Psoas muscle (tissue), 8 donors: Measurements from ENCODE around the gene SCLT1. TPM values are rescaled to one million over a fixed set of nuclear protein-coding genes. Genes with fewer than 3 reads are reported as not detected.

Experiments
- ATAC-seq, 4 donors: fragments of 200-7000 bp; cut with Tn5 transposase; one replicate each; pipeline ENCODE4 v1.9.1; 2020; ENCODE audit warnings: moderate library complexity in 3 of 4, mild to moderate bottlenecking in 2 of 4
- DNase-seq, 2 donors: peaks; one replicate each; pipeline ENCODE4 v3.0.0-alpha.2; 2020
- H3K27ac ChIP-seq: fragments of 200-600 bp; one replicate; pipeline ENCODE4 v1.8.0; 2022
- H3K27me3 ChIP-seq, 3 donors: fragments of 200-600 bp in 1 of 3; one replicate each; pipeline versions ENCODE4 v1.6.1 to v1.8.0; 2013 to 2022; ENCODE audit warnings: low read length in 2 of 3, mild to moderate bottlenecking in 2 of 3, moderate library complexity in 1 of 3; ENCODE audit not compliant: insufficient read depth in 3 of 3
- H3K36me3 ChIP-seq, 2 donors: fragments of 200-600 bp in 1 of 2; one replicate each; pipeline versions ENCODE4 v1.6.1 to v1.8.0; 2013 to 2022; ENCODE audit warnings: low read depth in 1 of 2, mild to moderate bottlenecking in 1 of 2, moderate library complexity in 1 of 2; ENCODE audit not compliant: insufficient read depth in 1 of 2
- H3K4me1 ChIP-seq: fragments of 200-600 bp; one replicate; pipeline ENCODE4 v1.8.0; 2022
- H3K4me3 ChIP-seq: fragments of 200-600 bp; one replicate; pipeline ENCODE4 v1.8.0; 2022; ENCODE audit warnings: mild to moderate bottlenecking
- H3K9me3 ChIP-seq: fragments of 200-600 bp; one replicate; pipeline ENCODE4 v1.8.0; 2022
- WGBS, 3 donors: extraction: QIAGEN DNeasy Blood & Tissue Kit; methylation state at CpG; one replicate each; pipeline versions ENCODE4 v1.1.6 to v1.1.7; 2013; 5-methylcytosine and 5-hydroxymethylcytosine counted together
- intact Hi-C, 2 donors: fragments of 100-400 bp; cut with DNase I; formaldehyde crosslinking; loops; one replicate each; pipeline versions ENCODE4 v1.11.0 to v1.14.2; 2022
- polyA plus RNA-seq, 3 donors: library from polyadenylated mRNA; stranded (reverse); fragments of 200-250 nt; gene quantifications; one replicate each; pipeline ENCODE4 v1.2.3, GENCODE V29; 2013
- total RNA-seq, 4 donors: library from RNA; stranded (reverse); fragmentation: NEBNext Ultra II Directional in 2 of 4; extraction: Animal tissue kit (Norgen Biotek cat#: 25700) in 2 of 4; gene quantifications; one replicate each; pipeline versions ENCODE4 v1.2.1 to v1.2.4, GENCODE V29; 2021 to 2023
- TF ChIP-seq, protein P1 (sequence below): fragments of 200-600 bp; IDR thresholded peaks from one replicate; pipeline ENCODE4 v1.8.0; 2022; ENCODE audit warnings: antibody characterized with exemption
- donor health status: healthy with polysubstance abuse.
- donor health status: DM: no; HTN: no; CAD: no; lungs with moderate emphysema.
- donor health status: Bipolar disorder and iron deficiency.
- donor health status: healthy.
- donor health status: DM: yes; HTN: yes; CAD: no.
- donor health status: DM: no; HTN: no; CAD: no.
- donor health status: DM: no; HTN: no; CAD: no.
- donor health status: DM: yes; HTN: yes; CAD: no.

Gene SCLT1
- total and polyA plus RNA-seq, 7 donors, result 1.1 to 5.3 (median 3.1) TPM

DNA sequence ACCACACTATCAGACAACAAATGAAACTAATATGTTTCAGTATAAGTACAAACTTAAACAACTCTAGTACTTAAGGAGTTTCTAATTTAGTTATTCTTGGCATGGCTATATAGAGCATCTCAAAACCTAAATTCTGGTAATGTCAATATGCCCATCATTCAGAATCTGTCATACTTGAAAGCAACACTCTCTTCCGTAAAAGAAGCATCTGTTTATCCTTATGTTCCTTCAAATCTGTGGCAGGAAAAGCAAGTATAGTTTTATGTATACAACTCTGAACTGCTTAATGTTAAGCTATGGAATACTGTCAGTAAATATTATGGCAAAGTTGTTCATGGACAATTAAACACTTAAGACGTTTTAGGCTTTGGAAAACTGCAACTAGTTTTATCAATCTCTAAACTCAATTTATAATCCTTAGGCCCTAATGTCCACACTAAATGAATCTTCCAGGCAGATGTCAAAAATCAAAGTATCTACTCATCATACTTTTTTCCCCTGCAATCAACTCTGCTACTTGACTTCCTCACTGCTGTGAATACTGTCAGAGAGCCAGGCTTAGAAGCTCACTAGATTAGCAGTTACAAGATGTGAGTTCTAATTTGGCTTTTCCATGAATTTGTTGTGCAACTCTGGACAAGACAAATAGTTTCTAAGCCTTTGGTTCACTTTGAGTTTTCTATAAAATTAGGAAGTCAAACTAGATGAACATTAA, 109.4 kb downstream of the SCLT1 start:
- Histone ChIP-seq H3K36me3 (no peaks in the 10 kb centered on the region), H3K4me1 (no peaks in the 10 kb centered on the region), H3K27me3 (no peaks in the 10 kb centered on the region), H3K4me3 (no peak overlapping the region), H3K27ac (no peak overlapping the region), H3K9me3 (no peaks in the 10 kb centered on the region)
- 88 to 93% (median 91%) methylated on average over 2 of the region's 2 CpGs for WGBS, 3 donors
- DNase-seq (no peak), ATAC-seq (no peak)
- TF ChIP-seq, protein P1, sequence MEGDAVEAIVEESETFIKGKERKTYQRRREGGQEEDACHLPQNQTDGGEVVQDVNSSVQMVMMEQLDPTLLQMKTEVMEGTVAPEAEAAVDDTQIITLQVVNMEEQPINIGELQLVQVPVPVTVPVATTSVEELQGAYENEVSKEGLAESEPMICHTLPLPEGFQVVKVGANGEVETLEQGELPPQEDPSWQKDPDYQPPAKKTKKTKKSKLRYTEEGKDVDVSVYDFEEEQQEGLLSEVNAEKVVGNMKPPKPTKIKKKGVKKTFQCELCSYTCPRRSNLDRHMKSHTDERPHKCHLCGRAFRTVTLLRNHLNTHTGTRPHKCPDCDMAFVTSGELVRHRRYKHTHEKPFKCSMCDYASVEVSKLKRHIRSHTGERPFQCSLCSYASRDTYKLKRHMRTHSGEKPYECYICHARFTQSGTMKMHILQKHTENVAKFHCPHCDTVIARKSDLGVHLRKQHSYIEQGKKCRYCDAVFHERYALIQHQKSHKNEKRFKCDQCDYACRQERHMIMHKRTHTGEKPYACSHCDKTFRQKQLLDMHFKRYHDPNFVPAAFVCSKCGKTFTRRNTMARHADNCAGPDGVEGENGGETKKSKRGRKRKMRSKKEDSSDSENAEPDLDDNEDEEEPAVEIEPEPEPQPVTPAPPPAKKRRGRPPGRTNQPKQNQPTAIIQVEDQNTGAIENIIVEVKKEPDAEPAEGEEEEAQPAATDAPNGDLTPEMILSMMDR, result no peak
- intact Hi-C loops, result no loop called here

DNA sequence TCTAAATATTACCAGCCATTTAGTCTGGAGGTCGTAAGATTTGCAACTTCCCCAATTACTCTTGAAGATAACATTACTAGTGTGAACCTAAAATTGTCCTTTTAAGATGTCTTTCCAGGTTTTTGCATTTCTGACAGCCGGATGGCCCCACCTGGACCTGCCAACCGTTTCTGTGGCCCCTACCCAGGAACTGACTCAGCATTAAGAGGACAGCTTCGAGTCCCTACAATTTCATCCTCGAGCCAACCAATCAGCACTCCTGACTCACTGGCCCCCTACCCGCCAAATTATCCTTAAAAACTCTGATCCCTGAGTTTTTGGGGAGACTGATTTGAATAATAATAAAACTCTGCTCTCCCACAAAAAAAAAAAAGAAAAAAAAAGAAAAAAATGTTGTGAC, 112.0 kb downstream of the SCLT1 start:
- ATAC-seq, result no peak
- 88 to 90% (median 89%) methylated on average over 6 of the region's 6 CpGs for WGBS, 3 donors
- intact Hi-C loops, result no loop called here

DNA sequence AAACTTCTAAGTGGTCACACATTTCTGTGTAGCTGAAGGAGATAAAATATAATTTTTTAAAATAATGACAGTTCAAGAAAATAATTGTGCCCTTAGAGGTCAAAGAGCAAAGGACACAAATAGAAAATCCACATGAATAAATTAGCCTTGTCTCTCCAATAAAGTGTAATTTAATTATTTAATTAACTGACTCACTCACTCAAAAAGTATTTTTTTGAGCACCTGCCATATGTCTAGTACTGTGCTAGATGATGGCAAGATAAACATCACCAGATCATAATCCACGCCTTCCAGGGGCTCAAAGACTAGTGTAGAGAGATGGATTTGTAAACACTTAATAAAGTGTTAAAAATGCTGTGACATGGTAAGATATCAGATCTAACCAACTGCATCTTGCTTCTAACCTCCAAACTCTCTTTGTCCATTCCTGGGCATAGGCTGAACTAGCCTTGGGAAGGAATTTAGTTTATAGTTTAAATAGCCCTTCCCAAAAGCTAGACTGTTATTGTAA, 112.5 kb downstream of the SCLT1 start:
- ATAC-seq (no peak), DNase-seq (no peak)
- H3K4me1 ChIP-seq, result no peaks in the 10 kb centered on the region
- no peaks in the 10 kb centered on the region for H3K27me3 ChIP-seq
- intact Hi-C loops, result no loop called here
- H3K36me3 ChIP-seq, result no peaks in the 10 kb centered on the region
- 46 to 100% (median 91%) methylated on average over 1 of the region's 1 CpG for WGBS, 3 donors
- H3K9me3 ChIP-seq, result no peaks in the 10 kb centered on the region
- TF ChIP-seq, protein P1, result no peak
- H3K27ac ChIP-seq, result no peak overlapping the region
- no peak overlapping the region for H3K4me3 ChIP-seq

More for the DNA sequence above, 112.0 kb downstream of the SCLT1 start:
- Histone ChIP-seq H3K36me3 (no peaks in the 10 kb centered on the region), H3K4me3 (no peak overlapping the region), H3K27me3 (no peaks in the 10 kb centered on the region), H3K9me3 (no peaks in the 10 kb centered on the region), H3K4me1 (no peaks in the 10 kb centered on the region), H3K27ac (no peak overlapping the region)
- DNase-seq, result no peak
- TF ChIP-seq, protein P1, result no peak

DNA sequence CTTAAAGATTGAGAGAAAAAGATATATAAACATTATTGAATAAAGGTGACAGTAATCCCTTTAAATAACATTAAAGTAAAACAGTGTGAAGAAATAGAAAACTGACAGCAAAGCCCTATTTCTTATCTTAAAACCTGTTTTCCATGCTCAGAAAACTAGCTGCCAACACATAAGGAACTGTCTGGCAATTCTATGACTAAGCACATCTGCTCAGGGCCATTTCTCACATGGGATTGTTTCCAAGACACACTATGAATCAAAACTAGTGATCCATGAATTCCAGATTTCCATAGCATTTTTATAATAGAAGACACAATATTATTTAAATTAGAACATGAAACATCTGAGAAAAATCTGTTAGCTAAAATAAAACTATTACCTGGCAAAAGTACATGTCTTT, 113.4 kb downstream of the SCLT1 start:
- intact Hi-C loops, result no loop called here

More for the DNA sequence above, 113.4 kb downstream of the SCLT1 start:
- Histone ChIP-seq H3K27ac (no peak overlapping the region), H3K27me3 (no peaks in the 10 kb centered on the region), H3K4me3 (no peak overlapping the region), H3K4me1 (no peaks in the 10 kb centered on the region), H3K36me3 (no peaks in the 10 kb centered on the region), H3K9me3 (no peaks in the 10 kb centered on the region)
- DNase-seq (no peak), ATAC-seq (no peak)
- TF ChIP-seq, protein P1, result no peak
